Measurements from ENCODE around the gene NUDT15. TPM values are rescaled to one million over a fixed set of nuclear protein-coding genes. Genes with fewer than 3 reads are reported as not detected.
"Not testable (repeated sequence)": the region's sequence is repeated elsewhere in the genome, so short reads cannot be mapped to it uniquely, and the experiment has no call there.

NUDT15 gene
- total RNA-seq, 4 donors from 2014 or later: 3.3 to 10.7 (median 4.8) TPM

- Histone ChIP-seq H3K27ac (no peak overlapping the region), H3K4me3 (no peak overlapping the region), H3K4me1 (peaks cover 0 to 10% (median 0%) of the 10 kb centered on the region in 4 donors), H3K27me3 (no peaks in the 10 kb centered on the region), H3K9me3 (no peaks in the 10 kb centered on the region), H3K36me3 (peaks cover 0 to 39% (median 0%) of the 10 kb centered on the region in 3 donors)
- no peak for DNase-seq (ENCODE audit: low spot score in 2 of 2)
- TF ChIP-seq POLR2A (IDR thresholded peaks at IDR 0.05): no peak
- TF ChIP-seq, protein P1, sequence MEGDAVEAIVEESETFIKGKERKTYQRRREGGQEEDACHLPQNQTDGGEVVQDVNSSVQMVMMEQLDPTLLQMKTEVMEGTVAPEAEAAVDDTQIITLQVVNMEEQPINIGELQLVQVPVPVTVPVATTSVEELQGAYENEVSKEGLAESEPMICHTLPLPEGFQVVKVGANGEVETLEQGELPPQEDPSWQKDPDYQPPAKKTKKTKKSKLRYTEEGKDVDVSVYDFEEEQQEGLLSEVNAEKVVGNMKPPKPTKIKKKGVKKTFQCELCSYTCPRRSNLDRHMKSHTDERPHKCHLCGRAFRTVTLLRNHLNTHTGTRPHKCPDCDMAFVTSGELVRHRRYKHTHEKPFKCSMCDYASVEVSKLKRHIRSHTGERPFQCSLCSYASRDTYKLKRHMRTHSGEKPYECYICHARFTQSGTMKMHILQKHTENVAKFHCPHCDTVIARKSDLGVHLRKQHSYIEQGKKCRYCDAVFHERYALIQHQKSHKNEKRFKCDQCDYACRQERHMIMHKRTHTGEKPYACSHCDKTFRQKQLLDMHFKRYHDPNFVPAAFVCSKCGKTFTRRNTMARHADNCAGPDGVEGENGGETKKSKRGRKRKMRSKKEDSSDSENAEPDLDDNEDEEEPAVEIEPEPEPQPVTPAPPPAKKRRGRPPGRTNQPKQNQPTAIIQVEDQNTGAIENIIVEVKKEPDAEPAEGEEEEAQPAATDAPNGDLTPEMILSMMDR (IDR thresholded peaks at IDR 0.05): no peak
- no peak for TF ChIP-seq EP300 (IDR thresholded peaks at IDR 0.05)
- WGBS, 2 donors: 95 to 96% methylated on average over 2 of the region's 2 CpGs
These were observed 5.4 kb downstream of the NUDT15 start for GRCh38 chr13:48042894-48043293.

DNA sequence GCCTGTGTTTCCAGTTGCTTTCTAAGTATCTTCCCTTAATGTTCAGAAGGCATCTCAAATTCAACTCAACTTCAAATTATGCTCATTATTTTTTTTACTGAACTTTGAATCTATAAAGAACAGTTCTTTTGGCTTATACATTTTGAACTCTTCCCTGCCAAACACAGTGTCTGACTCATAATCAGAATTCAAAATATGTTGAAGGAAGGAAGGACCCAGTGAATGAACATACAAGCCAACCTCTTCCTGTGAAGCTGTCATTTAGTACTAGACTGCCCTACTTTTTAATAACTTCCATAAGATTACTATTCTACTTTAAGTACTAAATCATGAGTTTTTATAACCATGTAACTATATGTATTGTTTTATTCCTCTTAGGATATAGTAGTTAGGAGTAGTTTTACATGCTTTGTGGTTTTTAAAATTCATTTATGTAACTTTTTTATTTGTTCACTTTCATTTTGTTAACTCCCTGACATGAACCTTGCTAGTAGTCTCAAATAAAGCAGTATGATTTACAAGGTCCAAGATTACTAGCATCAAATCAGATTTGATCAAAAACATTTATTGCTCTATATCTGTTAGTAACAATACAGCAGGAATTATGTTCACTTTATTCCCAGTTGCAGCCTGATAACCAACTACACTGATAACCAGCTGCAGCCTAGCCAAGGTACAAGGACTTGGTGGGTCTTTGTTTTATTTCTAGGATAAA is 6.4 kb downstream of the NUDT15 start:
- Histone ChIP-seq H3K27me3 (no peaks in the 10 kb centered on the region), H3K4me1 (peaks cover 0 to under 1% (median 0%) of the 10 kb centered on the region in 4 donors), H3K4me3 (no peak overlapping the region), H3K9me3 (no peaks in the 10 kb centered on the region), H3K36me3 (peaks cover 0 to 47% (median 0%) of the 10 kb centered on the region in 3 donors), H3K27ac (no peak overlapping the region)
- DNase-seq (ENCODE audit: low spot score in 2 of 2): no peak
- TF ChIP-seq, protein P1 (IDR thresholded peaks at IDR 0.05): no peak
- TF ChIP-seq POLR2A (IDR thresholded peaks at IDR 0.05) (no peak), EP300 (IDR thresholded peaks at IDR 0.05) (no peak)

DNA sequence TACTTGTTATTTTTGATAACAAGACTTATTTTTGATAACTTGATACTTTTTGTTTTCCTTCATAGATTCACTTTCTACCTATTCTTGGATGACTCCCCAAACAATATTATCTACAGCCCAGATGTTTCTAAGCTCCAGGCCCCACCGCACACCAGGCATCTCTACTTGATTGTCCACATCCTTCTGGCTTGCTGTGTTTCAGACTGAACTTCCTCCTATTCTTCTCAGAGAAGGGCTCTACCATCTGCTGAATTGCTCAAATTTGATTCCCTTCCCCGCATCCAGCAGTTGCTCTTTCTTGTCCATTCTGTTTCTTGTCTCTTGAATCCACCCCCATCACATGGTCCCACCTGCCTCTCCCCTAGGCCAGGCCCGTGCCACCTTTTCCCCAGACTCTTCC is 13.0 kb downstream of the NUDT15 start:
- no peak for DNase-seq (ENCODE audit: low spot score in 2 of 2)
- Histone ChIP-seq H3K4me3 (no peak overlapping the region), H3K36me3 (peaks cover 0 to 78% (median 0%) of the 10 kb centered on the region in 3 donors), H3K4me1 (no peaks in the 10 kb centered on the region), H3K27ac (no peak overlapping the region), H3K27me3 (no peaks in the 10 kb centered on the region), H3K9me3 (no peaks in the 10 kb centered on the region)
- TF ChIP-seq, protein P1 (IDR thresholded peaks at IDR 0.05): no peak
- TF ChIP-seq POLR2A (IDR thresholded peaks at IDR 0.05) (no peak), EP300 (IDR thresholded peaks at IDR 0.05) (no peak)
- WGBS, 2 donors: 90% methylated on average over 3 of the region's 3 CpGs

GRCh38 chr13:48054601-48055000 is 17.1 kb downstream of the NUDT15 start:
- 96% methylated on average over 6 of the region's 6 CpGs for WGBS, 2 donors
- Histone ChIP-seq H3K9me3 (no peaks in the 10 kb centered on the region), H3K27me3 (no peaks in the 10 kb centered on the region), H3K36me3 (peaks cover 0 to 49% (median 0%) of the 10 kb centered on the region in 3 donors), H3K4me1 (no peaks in the 10 kb centered on the region), H3K4me3 (no peak overlapping the region), H3K27ac (no peak overlapping the region)
- DNase-seq (ENCODE audit: low spot score in 2 of 2): no peak
- TF ChIP-seq, protein P1 (IDR thresholded peaks at IDR 0.05): no peak

DNA sequence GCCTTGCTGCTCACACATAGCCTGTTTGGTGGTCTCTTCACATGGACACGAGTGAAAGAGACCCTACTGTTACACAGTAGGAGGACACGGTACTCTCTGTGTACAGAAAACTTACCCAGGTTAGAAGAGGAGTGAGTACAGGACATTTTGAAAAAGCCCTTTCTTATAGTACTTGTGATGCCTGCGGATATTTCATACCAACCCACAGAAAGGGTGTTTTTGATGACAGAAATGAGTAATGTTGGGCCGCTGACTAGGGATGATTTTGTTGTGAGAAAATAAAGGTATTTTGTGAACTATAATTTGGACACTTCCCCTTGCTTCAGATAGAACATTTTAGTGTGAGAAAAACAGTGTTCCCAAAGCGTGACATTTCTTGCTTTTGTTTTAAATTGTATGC is 18.2 kb downstream of the NUDT15 start:
- Histone ChIP-seq H3K27me3 (no peaks in the 10 kb centered on the region), H3K9me3 (no peaks in the 10 kb centered on the region), H3K4me3 (no peak overlapping the region), H3K27ac (no peak overlapping the region), H3K4me1 (no peaks in the 10 kb centered on the region), H3K36me3 (peaks cover 0 to 40% (median 0%) of the 10 kb centered on the region in 3 donors)
- no peak for DNase-seq (ENCODE audit: low spot score in 2 of 2)
- WGBS, 2 donors: 90 to 92% methylated on average over 5 of the region's 5 CpGs
- TF ChIP-seq, protein P1 (IDR thresholded peaks at IDR 0.05): no peak
- TF ChIP-seq EP300 (IDR thresholded peaks at IDR 0.05) (no peak), POLR2A (IDR thresholded peaks at IDR 0.05) (no peak)

DNA sequence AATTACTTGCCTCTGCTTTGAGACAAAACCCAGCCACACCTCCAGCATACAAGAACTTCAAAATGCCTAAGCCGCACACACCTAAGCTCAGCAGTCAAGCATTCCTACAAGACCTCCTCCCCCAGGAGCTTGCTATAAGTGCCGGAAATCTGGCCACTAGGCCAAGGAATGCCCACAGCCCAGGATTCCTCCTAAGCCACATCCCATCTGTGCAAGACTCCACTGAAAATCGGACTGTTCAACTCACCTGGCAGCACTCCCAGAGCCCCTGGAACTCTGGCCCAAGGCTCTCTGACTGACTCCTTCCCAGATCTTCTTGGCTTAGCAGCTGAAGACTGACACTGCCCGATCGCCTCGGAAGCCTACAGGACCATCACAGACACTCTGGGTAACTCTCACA is 21.0 kb downstream of the NUDT15 start:
- H3K36me3 ChIP-seq: peaks cover 0 to 11% (median 0%) of the 10 kb centered on the region in 3 donors
- H3K27ac ChIP-seq; H3K4me1 ChIP-seq; H3K27me3 ChIP-seq; DNase-seq (ENCODE audit: low spot score in 2 of 2); H3K9me3 ChIP-seq; H3K4me3 ChIP-seq: not testable (repeated sequence)
- WGBS, 2 donors: 83 to 95% methylated on average over 6 of the region's 6 CpGs

DNA sequence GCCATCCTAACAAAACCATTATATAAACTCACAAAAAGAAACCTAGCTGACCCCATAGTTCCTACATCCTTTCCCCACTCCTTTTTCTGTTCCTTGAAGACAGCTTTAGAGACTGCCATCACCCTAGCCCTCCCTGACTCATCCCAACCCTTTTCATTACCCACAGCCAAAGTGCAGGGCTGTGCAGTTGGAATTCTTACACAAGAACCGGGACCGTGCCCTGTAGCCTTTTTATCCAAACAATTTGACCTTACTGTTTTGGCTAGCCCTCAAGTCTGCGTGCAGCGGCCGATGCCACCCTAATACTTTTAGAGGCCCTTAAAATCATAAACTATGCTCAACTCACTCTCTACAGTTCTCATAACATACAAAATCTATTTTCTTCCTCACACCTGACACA is 22.4 kb downstream of the NUDT15 start:
- H3K36me3 ChIP-seq; H3K27ac ChIP-seq; H3K4me3 ChIP-seq; H3K9me3 ChIP-seq; DNase-seq (ENCODE audit: low spot score in 2 of 2); H3K27me3 ChIP-seq; H3K4me1 ChIP-seq: not testable (repeated sequence)
- WGBS, 2 donors: 56% methylated on average over 5 of the region's 5 CpGs

Data from tibial nerve (tissue), 4 donors.